Stimulated activated CD4-positive, alpha-beta T cell treated with anti-CD3 and anti-CD28 coated beads, Interleukin-15, amount 100 ng/mL, for 48 hours (primary cell): Measurements from ENCODE around the gene LRRC2.
"Not testable (repeated sequence)": the region's sequence is repeated elsewhere in the genome, so short reads cannot be mapped to it uniquely, and the experiment has no call there.

ENCODE experiments used
- DNase-seq, 2 donors: peaks; one replicate each; pipeline ENCODE4 v3.0.0-alpha.2; 2020; ENCODE audit warnings: low read depth in 2 of 2

Gene LRRC2

DNA sequence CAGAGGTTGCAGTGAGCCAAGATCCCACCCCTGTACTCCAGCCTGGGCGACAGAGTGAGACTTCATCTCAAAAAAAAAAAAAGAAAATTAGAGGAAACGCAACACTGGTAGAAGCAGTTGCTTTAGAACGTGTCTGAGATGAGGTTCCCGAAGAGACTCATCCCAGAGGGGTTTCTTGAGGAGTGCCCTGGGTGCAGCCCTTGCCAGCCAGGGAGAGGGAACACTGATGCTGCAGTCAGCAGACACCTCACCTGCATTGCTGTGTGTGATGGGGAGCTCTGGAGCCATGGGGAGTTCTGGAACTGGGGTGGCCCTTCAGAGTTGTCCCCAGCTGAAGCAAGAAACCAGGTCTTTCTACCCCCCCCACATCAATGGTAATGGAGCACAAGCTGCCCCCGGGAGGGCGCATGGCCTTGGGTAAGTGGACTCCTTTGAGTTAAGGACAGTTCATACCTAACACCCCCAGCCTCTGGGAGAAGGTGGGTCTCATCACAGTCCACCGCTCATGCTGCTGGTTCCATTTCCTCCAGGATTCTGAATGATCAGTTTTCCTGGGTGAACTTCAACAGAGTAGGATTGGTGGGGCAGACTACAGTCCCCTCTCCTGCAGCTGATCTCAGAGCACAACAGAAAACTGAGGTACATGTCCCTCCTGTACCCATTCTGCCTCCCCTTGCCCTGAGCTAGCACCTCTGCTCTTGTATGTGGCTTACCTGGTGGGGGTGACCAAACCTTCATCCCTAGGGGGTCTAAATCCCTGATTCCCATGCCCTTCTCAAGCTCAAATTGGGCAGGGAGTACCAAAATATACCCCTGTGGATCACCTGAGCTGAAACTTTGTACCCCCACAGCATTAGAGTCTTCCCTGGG, 18.7 kb upstream of the LRRC2 start:
- no peak for DNase-seq

DNA sequence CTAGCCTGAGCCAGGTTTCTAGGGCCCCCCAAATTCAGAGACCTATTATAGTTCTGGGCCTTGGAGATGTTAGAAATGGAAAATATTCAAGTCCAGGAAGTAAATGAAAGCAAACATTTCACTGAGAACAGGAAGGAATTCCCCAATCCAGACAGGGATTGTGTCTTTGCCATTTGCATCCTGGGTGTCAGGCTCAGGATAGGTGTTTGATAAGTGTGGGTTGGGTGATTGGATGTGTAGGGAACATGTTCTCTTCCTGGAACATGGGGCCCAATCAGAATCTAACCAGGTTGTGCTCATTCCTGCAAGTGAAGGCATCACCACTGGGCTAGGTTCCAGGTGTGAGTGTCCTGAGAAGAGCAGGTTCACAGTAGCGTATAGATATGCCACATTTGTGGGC, 14.6 kb upstream of the LRRC2 start:
- no peak for DNase-seq

DNA sequence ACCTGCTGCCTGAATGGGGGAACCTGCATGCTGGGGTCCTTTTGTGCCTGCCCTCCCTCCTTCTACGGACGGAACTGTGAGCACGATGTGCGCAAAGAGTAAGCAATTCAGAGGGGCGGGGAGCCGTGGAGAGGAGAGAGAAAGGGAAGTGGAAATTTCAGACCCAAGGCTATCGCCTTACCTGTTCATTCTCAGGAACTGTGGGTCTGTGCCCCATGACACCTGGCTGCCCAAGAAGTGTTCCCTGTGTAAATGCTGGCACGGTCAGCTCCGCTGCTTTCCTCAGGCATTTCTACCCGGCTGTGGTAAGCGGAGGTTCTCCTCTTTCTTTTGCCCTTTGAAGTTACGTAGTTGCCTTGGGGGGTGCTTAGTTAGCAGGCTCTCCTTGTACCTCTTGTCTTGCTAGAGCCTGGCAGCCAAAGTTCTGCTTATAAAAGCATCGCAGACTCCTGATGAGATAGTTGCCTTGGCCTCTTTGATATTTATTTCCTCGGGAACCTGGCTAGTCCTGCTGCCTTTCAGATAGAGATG, 13.7 kb upstream of the LRRC2 start:
- no peak for DNase-seq

DNA sequence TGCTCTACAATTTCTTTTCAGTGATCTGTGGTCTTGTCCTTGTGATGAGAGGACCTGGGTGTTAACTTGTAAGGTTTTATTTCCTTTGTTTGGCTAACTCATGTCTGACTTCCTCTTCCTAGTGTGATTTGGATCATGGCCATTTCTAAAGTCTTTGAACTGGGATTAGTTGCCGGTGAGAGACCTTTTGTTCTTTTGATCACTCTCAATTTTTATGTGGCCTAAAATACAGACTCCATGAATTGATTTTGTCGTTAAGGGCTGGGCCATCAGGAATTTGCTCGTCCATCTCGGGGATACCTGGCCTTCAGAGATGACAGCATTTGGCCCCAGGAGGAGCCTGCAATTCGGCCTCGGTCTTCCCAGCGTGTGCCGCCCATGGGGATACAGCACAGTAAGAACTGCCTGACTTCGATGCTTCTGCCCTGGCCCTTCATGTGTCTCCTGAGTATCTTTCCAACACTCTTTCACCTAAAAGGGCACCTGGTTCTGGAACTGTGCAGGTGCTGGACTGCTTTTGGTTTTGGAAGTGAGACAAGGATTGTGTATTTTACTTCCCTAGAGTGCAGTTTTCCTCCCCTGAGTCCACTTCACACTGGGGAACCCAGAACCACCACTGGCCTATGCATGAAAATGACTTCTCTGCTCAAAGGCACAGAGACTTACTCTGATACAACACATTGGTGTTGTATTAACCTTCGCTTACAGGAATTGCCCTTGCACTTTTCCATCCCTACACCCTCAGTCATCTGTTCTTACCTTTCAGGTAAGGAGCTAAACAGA, 13.1 kb upstream of the LRRC2 start:
- no peak for DNase-seq

DNA sequence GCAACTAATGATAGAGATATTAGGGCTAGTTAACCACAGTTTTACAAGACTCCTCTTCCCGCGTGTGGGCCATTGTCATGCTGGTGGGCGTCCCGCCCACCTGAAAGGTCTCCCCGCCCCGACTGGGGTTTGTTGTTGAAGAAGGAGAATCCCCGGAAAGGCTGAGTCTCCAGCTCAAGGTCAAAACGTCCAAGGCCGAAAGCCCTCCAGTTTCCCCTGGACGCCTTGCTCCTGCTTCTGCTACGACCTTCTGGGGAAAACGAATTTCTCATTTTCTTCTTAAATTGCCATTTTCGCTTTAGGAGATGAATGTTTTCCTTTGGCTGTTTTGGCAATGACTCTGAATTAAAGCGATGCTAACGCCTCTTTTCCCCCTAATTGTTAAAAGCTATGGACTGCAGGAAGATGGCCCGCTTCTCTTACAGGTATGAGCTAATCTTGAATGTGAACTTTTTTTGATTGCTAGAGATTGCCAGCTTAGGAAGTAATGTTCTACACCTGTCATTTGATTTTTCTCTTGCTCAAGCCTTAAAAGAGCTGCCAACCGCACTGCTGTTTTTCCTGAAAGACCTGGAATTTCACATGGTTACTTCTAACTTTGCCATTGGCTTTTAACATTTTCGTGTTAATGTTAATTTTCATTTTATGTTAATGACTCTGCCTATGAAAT, 11.6 kb upstream of the LRRC2 start:
- not testable (repeated sequence) for DNase-seq

DNA sequence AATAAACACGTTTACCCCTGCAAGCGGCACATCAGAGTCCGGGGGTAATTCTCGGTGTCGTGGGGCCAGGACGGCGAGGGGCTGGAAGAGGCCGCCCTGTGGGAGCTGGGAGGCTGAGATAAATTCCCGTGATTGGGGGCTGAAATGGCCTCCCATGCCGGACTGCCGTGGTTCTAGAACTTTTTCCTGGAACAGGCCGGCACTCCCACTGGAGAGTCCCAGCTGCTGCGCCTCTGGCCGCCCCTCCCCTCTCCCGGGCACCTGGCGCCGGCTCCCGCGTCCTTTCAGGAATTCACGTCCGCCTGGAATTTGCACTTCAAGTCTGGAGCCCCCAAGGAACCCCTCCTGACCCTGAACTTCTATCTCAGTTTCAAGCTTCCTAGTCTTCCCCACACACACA, 10.8 kb upstream of the LRRC2 start:
- no peak for DNase-seq

DNA sequence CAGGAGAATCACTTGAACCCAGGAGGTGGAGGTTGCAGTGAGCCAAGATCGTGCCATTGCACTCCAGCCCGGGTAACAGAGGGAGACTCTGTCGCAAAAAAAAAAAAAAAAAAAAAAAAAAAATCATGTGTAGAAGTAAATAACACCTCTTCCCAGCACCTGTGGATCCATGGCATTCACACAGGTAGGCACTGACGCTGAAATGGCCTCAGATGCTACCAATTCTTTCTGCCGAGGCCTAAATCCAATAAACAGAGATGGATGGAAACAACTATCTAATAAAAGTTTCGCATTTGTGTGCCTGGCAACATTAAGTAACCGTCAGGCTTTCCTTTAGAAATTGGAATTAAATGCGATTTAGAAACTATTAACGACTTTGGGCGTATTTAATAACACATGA, 10.3 kb upstream of the LRRC2 start:
- DNase-seq: no peak

DNA sequence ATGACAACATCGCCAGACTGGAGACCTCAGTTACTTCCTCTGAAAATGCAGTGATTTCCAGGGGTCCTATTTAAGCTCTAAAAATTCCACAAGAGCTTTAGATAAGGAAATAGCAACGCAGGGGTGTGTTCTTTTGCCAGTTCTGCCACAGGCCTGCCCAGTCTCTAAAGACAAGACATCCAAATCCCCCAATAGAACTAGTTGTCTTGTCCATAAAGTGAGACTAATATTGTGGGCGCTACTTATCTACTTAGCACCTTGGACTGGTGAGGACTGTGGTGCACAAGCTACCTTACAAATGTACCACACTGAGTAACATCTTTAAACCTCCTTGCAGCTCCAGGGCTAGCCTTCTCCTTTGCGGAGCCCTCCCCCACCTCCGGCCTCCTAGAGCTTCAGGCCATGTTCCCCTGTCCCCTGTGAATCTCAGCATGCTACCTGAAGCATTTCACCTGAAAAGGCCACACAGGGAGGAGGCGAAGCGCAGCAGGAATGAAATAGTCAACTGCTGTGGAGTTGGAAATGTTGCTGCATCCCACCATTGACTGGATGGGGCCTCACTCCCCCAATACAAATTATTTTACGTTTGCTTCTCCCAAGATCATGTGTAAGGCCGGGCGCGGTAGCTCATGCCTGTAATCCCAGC, 9.6 kb upstream of the LRRC2 start:
- no peak for DNase-seq

DNA sequence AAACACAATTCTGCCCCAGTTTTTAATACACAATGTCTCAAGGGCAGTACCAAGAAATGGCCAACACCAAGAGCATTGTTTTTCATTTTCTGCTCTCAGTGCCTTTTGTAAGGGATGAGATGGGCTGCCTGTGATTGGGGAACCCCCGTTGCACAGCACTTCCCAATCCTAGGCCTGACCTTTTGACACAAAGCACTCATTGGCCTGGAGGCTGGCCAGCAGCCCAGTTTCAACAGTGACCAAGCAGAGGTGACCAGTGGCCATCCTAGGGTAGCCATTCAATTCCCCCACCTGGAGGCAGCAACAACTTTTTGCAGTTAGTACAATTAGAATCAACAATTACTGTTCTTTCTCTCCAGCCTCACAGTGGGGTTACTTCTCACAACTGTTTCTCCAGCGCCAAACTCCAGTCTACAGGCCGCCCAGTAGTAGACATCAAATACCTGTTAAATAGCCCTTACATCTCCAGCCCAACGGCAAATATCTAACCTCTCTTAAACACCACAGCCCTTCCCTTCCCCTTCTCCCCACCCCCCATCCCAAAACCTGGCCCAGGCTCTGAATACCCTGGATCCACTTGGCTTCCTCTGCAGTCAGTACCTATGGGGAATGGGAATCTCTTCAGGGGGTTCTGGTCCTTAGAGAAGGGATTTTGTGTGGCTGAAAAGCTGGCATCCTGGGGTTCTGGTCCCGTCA, 8.9 kb upstream of the LRRC2 start:
- DNase-seq: no peak

DNA sequence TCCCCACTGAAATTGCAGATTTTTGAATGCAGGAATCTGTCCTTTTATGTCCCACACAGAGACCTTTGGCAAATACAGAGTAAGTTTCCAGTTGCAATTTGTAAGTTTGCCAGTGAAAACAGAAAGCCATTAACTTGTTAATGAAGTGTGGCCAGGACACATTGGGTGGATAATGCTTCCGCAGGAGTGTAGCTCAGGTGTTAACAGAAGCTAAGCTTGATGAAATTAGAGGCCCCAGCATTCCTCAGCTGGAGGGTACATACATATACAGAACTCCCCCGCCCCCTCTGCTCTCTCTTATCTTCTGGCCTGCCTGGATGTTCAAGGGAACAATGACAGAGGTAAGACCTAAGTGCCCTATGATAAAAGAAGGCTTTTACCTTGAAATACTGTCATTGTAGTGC, 8.1 kb upstream of the LRRC2 start:
- no peak for DNase-seq

DNA sequence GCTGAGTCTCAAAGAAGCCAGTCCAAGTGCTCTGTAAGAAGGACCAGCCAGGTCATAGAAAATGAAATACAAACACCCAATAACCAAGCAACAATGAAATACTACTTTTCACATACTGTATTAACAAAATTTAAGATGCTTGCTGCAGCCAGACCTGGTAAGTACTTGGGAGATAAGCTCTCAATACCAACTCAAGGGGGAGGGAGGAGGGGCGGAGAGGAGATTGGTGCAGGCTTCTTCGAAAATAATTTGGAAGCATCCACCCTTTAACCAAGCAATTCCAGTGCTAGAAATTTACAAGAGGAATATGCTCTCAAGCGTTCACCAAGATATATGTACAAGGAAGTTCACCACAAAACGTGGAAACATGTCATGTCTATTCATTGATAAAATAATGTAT, 7.6 kb upstream of the LRRC2 start:
- no peak for DNase-seq

DNA sequence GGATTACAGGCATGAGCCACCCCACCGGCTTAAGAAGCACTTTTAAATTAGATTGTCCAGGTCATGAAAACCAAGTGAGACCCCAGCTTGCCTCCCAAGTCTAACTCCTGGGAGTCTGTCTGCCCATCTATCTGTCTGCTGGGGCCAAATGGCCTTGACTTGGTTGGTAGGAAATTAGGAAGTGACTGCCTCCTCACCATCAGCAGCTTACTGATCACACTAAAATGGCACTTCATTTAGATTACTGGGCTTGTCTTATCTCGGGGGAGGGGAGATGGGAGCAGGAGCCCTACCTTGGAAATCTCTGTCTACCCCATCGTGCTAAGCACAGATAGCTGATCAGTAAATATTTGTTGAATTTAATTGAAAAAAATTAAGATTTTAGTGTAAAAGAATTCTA, 5.6 kb upstream of the LRRC2 start:
- no peak for DNase-seq

DNA sequence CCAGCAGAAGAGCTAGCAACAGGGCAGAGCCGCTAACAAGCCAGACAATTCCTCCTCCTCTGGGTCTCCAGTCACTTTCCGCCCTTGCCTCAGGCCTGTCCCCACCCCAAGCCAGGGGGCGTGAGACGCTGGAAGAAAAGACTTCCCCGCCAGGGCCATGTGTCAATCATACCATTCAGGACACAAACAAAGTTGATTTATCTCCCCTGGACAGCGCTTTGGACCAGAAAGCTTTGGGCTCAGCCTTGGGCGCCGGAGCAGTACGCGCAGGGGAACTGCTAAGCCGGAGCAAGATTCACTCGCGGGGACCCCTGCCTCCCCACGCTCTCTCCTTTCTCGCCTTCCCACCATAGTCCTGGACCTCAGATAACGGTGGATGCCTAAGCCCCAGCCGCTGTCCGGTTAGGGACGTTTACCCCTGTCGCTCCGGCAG, 479 bp downstream of the LRRC2 start:
- no peak for DNase-seq

DNA sequence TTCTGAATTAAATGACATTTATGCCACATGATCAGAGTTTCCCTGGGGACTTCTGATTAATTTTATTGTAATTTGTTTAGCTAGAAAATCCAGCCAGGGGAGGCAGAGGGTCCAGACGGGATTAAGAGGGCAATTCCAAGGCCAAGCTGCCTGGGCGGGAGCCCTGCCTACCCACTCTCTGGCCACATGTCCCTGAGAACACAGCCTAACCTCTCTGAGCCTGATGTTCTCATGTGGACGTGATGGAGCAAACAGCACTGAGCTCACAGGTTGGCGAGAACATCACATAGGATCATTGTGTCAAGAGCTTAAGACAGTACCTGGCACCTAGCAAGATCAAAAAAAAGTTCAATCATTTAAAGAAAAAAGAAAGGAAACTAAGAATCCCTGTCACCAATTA, 1.0 kb downstream of the LRRC2 start:
- DNase-seq: no peak

DNA sequence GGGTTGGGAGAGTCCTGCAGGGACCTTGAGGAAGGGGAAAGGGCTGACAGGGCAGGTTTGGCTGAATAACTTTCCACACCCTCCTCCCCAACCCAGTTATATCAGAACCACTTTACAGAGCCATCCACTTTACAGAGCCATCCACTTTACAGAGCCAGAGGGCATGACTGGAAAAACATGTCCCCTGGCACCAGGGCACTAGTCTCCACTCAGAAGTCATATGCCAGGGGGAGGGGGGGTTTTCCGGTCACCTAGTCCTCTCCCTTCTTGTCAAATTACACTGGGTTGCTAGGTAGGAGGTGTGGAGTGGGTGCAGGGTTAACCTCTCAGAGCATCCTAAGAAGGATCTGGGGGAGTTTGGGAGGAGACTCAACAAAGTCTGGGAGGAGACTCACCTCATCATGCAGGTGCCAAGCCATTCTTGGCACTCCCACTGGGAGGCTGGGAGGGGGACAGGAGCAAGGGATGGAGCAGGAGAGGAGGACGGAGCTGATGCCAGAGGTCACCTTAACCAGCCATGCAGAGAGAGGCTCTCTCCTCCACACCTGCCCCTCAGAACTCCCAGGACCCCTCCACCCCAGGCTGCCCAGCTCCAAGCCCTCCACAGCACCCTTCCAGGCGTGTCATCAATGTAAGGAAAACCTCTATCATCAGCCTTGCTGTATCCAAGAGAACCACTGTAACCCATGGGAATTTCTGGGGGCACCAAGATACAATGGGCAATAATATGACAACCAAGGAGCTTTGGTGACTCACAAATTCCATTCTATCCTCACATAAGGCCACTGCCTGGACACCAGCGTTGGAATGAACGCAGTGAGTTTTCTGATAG, 1.7 kb downstream of the LRRC2 start:
- DNase-seq: no peak

DNA sequence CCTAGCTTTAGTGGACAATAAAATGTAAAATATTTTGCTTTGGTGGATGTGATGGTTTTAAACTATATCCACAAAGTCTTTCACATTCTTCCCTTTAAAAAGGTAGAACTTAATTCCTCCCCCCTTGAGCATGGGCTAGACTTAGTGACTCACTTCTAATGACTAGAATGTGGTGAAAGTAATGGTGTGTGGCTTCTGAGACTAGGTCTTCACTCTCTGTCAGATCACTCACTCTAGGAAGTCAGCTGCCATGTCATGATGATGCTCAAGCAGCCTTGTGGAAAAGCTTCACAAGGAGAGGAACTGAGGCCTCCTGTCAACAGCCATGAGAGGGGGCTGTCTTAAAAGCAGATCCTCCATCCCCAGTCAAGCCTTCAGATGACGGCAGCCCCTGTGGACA, 4.2 kb downstream of the LRRC2 start:
- DNase-seq: no peak

DNA sequence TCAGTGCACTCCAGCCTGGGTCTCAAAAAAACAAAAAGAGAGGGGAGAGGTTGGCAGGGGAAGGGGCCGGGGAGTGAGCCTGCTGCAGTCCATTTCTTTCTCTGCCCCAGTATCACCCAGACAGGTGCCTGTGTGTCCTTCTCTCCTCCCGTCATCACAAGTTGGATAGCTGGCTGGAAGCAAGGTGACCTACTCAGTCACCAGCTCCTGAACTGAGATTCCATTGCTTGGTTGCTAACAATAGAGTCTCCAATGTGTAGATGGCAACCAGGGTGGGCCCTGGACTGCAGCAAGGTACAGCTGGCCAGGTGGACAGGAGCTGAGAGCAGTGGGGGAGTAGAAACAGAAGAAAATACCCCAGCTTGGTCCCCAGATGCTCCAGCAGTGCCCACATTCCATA, 4.6 kb downstream of the LRRC2 start:
- DNase-seq: no peak

DNA sequence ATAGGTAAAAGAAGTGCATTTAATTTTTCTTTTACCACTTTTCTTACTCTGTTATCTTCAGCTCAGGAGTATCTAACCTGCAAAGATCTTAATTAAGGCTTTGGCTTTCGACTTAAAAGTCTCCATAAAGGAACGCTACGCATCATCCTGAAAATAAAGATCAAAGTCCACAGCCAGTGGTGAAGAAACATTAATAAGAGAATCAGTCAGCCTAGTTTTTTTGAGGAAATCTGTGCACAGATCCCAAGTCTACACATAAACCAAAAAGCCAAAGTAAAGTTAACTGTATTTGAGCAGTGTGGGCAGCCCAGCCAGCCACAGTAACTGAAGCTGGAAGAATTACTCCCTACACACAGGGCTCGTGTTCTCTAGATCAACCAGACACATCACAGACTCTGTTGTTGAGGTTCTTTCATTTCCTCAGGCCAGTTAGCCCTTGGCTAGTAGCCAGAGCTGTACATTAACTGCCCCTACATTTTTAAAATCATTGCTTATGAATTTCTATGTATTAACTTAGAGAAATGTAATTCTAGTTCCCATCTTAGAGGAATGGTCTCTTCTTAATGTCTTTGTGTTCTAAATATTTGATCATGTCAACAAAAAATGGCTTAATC, 6.9 kb downstream of the LRRC2 start:
- no peak for DNase-seq

DNA sequence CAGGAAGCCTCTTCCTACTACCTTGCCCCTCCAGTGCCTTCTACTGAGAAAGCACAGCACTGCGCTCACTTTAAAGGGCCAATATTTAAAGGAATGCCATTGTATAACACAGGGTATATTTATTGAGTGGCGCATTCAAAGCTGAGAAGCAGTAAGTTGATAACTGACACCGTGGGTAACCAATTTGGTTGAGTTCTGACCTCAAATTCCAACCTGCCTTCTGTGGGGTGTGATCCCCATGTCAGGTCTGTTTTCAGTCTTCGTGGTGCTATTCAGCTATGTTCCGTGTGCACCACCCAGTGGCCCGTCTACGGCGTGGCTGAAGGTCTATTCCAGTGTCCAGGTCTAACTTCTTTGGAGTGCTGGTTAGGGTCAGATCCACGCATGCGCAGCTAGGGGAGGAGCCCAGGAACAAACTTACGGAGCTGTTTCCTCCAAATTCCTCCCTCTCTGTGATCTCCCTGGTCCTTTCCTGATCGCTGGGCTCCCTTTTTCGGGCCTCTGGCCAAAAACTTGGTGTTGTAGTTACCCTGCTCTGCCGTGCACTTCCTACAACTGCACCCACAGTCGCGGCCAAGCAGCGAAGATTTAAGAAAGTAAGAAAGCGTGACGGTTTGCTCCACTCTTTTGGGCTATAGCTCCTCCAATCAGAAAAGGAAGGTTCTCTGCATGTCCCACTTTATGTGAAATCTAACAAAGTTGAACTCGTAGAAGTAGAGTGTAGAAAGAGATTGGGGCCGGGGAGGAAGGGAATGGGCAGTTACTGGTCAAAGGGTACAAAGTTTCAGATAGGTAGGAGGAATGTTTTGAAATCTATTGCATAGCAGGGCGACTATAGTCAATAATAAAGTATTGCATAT, 7.7 kb downstream of the LRRC2 start:
- DNase-seq: peak; percentile 56 to 58
